ENCODE data around the gene ASIC3. TPM values are rescaled to one million over a fixed set of nuclear protein-coding genes. Genes with fewer than 3 reads are reported as not detected.

ASIC3 gene
- 1 to 10 TPM; 2.8 to 4.7 TPM for total RNA-seq

GRCh38 chr7:151047976-151048815 lies at the start of gene ASIC3:
Gene ASIC3, plus strand, starts transcription at chr7:151048531. Its CDS starts 355 bp downstream, at chr7:151048886.
- Mint-ChIP-seq H3K4me3 (no peak within 1 kb of the TSS), H3K36me3 (no peaks in the 10 kb centered on the region), H3K4me1 (ENCODE audit: low read depth in 2 of 2) (peaks cover 0 to 8% of the 10 kb centered on the region in 2 donors), H3K9me3 (no peaks in the 10 kb centered on the region), H3K27me3 (peaks cover 3 to 8% of the 10 kb centered on the region in 2 donors), H3K27ac (no peak within 1 kb of the TSS)
- DNase-seq (ENCODE audit: low spot score) (no peak), ATAC-seq (no peak)

GRCh38 chr7:150999001-150999400 lies 49.3 kb upstream of the ASIC3 start:
- ATAC-seq = no peak
- H3K27ac Mint-ChIP-seq = no peak overlapping the region
- no peaks in the 10 kb centered on the region for H3K9me3 Mint-ChIP-seq
- H3K4me1 Mint-ChIP-seq (ENCODE audit: low read depth in 2 of 2) = peaks cover 14 to 33% of the 10 kb centered on the region in 2 donors
- peaks cover 0 to 2% of the 10 kb centered on the region in 2 donors for H3K27me3 Mint-ChIP-seq
- no peak for DNase-seq (ENCODE audit: low spot score)
- no peak overlapping the region for H3K4me3 Mint-ChIP-seq
- H3K36me3 Mint-ChIP-seq = no peaks in the 10 kb centered on the region

DNA sequence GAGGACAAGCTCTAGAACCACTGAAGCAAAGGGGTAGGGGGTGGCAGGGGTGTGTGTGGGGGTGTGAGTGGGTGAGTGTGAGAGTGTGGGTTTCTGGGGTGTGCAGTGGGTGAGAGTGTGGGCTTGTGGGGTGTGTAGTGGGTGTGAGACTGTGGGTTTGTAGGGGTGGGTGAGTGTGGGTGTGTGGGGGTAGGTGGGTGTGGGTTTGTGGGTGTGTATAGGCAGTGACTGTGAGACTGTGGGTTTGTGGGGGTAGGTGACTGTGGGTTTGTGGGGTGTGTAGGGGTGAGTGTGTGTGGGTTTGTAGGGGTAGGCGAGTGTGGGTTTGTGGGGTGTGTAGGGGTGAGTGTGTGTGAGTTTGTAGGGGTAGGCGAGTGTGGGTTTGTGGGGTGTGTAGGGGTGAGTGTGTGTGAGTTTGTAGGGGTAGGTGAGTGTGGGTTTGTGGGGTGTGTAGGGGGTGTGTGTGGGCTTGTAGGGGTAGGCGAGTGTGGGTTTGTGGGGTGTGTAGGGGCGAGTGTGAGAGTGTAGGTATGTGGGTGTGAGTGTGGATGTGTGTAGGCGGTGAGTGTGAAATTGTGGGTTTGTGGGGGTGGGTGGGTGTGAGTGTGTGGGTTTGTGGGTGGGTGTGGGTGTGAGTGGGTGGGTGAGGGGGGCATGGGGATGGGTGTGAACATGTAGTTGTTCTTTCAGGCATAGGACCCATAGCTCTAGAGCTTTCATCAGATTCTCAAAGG lies 48.7 kb upstream of the ASIC3 start:
- no peak overlapping the region for H3K4me3 Mint-ChIP-seq
- peak; percentile 41 to 47 for ATAC-seq
- H3K36me3 Mint-ChIP-seq = no peaks in the 10 kb centered on the region
- H3K9me3 Mint-ChIP-seq = no peaks in the 10 kb centered on the region
- no peak for DNase-seq (ENCODE audit: low spot score)
- H3K27ac Mint-ChIP-seq = no peak overlapping the region
- H3K27me3 Mint-ChIP-seq = peaks cover 0 to 2% of the 10 kb centered on the region in 2 donors
- peaks cover 12 to 31% of the 10 kb centered on the region in 2 donors for H3K4me1 Mint-ChIP-seq (ENCODE audit: low read depth in 2 of 2)

DNA sequence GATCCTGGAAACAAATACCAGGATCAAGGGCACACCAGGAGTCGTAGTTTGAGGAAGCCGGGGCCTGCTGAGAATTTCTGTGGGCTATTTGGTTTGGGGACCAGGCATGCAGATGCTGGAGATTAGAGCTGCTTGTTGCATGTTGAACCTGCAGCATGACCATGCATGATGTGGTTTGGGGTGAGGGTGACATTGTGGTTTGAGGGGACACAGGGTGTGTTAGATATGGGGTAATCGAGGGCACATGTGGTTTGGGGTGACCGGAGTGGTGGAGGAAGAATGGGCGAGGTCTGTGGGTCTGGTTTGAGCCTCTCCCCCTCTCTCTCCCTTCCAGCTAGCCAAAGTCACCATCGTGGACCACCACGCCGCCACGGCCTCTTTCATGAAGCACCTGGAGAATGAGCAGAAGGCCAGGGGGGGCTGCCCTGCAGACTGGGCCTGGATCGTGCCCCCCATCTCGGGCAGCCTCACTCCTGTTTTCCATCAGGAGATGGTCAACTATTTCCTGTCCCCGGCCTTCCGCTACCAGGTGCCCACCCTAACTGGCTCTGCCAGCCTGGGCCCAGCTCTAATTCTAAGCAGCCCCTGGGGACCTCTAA lies 47.3 kb upstream of the ASIC3 start:
- no peaks in the 10 kb centered on the region for H3K9me3 Mint-ChIP-seq
- H3K27me3 Mint-ChIP-seq = peaks cover 0 to 2% of the 10 kb centered on the region in 2 donors
- no peak overlapping the region for H3K4me3 Mint-ChIP-seq
- no peak for DNase-seq (ENCODE audit: low spot score)
- no peak for ATAC-seq
- peaks cover 12 to 31% of the 10 kb centered on the region in 2 donors for H3K4me1 Mint-ChIP-seq (ENCODE audit: low read depth in 2 of 2)
- no peaks in the 10 kb centered on the region for H3K36me3 Mint-ChIP-seq
- H3K27ac Mint-ChIP-seq = no peak overlapping the region

- no peak for DNase-seq (ENCODE audit: low spot score)
- Mint-ChIP-seq H3K4me3 (no peak overlapping the region), H3K9me3 (no peaks in the 10 kb centered on the region), H3K36me3 (no peaks in the 10 kb centered on the region), H3K4me1 (ENCODE audit: low read depth in 2 of 2) (peaks cover 12 to 31% of the 10 kb centered on the region in 2 donors), H3K27me3 (peaks cover 0 to 2% of the 10 kb centered on the region in 2 donors), H3K27ac (no peak overlapping the region)
- ATAC-seq = no peak
Measured at GRCh38 chr7:151001546-151001945, 46.8 kb upstream of the ASIC3 start.

DNA sequence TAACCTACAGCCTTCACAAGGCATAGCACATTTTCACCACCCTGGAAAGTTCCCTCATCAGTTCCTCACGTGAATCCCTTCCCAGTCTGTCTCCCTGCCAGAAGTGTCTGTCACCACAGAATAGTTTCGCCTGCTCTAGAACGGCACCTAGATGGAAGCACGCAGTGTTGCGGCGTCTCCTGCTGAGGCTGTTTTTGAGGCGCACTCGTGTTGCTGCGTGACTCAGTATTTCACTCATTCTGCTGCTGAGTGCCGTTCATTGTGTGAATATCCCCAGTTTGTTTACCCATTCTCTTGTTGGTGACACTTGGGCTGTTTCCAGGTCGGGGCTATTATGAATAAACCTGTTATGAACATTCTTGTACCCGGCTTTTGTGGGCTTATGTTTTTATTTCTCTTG lies 44.8 kb upstream of the ASIC3 start:
- peaks cover 26 to 36% of the 10 kb centered on the region in 2 donors for H3K4me1 Mint-ChIP-seq (ENCODE audit: low read depth in 2 of 2)
- DNase-seq (ENCODE audit: low spot score) (no peak), ATAC-seq (no peak)
- no peak overlapping the region for H3K4me3 Mint-ChIP-seq
- no peaks in the 10 kb centered on the region for H3K9me3 Mint-ChIP-seq
- H3K36me3 Mint-ChIP-seq = no peaks in the 10 kb centered on the region
- peaks cover 0 to 2% of the 10 kb centered on the region in 2 donors for H3K27me3 Mint-ChIP-seq
- H3K27ac Mint-ChIP-seq = no peak overlapping the region

DNA sequence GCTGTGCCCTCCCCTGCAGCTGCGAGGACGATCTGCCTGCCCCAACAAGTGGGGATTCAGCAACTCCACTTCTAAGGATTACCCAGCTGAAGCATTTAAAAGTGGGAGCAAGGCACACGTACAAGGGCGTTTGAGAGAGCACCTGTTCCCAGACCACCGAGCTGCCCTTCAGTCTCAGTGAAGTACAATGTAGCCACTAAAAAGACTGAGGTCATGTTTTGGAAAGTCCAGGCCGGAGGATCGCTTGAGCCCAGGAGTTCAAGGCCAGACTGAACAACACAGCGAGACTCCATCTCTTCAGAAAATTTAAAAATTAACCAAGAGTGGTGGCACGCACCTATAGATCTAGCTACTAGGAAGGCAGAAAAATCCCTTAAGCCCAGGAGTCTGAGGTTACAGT lies 42.8 kb upstream of the ASIC3 start:
- no peaks in the 10 kb centered on the region for H3K36me3 Mint-ChIP-seq
- peak overlapping the region in 1 of 2 donors; percentile 20 for H3K27ac Mint-ChIP-seq
- peaks cover 0 to 2% of the 10 kb centered on the region in 2 donors for H3K27me3 Mint-ChIP-seq
- DNase-seq (ENCODE audit: low spot score) (no peak), ATAC-seq (no peak)
- no peaks in the 10 kb centered on the region for H3K9me3 Mint-ChIP-seq
- no peak overlapping the region for H3K4me3 Mint-ChIP-seq
- H3K4me1 Mint-ChIP-seq (ENCODE audit: low read depth in 2 of 2) = peaks cover 21 to 31% of the 10 kb centered on the region in 2 donors

DNA sequence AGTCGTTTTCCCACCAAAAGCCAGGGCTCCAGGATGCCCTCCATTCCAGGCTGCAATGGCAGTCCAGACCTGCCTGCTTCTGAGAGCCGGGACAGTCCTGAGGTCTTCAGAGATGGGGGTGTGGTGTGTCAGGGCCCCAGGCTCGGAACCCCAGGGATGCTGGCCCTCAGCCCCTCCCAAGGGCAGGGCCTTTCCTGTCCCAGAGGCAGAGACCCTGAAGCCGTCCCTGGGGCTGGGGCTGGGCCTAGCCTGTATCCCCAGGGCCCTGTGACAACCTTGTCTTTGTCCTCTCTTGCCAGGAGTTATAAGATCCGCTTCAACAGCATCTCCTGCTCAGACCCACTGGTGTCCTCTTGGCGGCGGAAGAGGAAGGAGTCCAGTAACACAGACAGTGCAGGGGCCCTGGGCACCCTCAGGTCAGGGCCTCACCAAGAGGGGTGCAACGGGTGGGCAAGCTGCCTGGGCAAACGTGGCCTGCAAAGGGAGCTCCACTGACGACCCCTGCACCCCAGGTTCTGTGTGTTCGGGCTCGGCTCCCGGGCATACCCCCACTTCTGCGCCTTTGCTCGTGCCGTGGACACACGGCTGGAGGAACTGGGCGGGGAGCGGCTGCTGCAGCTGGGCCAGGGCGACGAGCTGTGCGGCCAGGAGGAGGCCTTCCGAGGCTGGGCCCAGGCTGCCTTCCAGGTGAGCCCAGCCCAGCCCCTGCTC lies 41.6 kb upstream of the ASIC3 start:
- no peaks in the 10 kb centered on the region for H3K27me3 Mint-ChIP-seq
- no peak for ATAC-seq
- H3K27ac Mint-ChIP-seq = no peak overlapping the region
- H3K36me3 Mint-ChIP-seq = no peaks in the 10 kb centered on the region
- peaks cover 21 to 34% of the 10 kb centered on the region in 2 donors for H3K4me1 Mint-ChIP-seq (ENCODE audit: low read depth in 2 of 2)
- DNase-seq (ENCODE audit: low spot score) = no peak
- H3K4me3 Mint-ChIP-seq = no peak overlapping the region
- H3K9me3 Mint-ChIP-seq = no peaks in the 10 kb centered on the region

GRCh38 chr7:151007469-151007898 lies 40.8 kb upstream of the ASIC3 start:
- peak overlapping the region in 1 of 2 donors; percentile 84 for H3K27ac Mint-ChIP-seq
- no peaks in the 10 kb centered on the region for H3K36me3 Mint-ChIP-seq
- peaks cover 24 to 35% of the 10 kb centered on the region in 2 donors for H3K4me1 Mint-ChIP-seq (ENCODE audit: low read depth in 2 of 2)
- no peaks in the 10 kb centered on the region for H3K9me3 Mint-ChIP-seq
- DNase-seq (ENCODE audit: low spot score) (no peak), ATAC-seq (no peak)
- no peaks in the 10 kb centered on the region for H3K27me3 Mint-ChIP-seq
- peak overlapping the region; percentile 77 for H3K4me3 Mint-ChIP-seq

GRCh38 chr7:151008143-151008510 lies 40.2 kb upstream of the ASIC3 start:
- peaks cover 28 to 38% of the 10 kb centered on the region in 2 donors for H3K4me1 Mint-ChIP-seq (ENCODE audit: low read depth in 2 of 2)
- no peak for DNase-seq (ENCODE audit: low spot score)
- no peaks in the 10 kb centered on the region for H3K36me3 Mint-ChIP-seq

DNA sequence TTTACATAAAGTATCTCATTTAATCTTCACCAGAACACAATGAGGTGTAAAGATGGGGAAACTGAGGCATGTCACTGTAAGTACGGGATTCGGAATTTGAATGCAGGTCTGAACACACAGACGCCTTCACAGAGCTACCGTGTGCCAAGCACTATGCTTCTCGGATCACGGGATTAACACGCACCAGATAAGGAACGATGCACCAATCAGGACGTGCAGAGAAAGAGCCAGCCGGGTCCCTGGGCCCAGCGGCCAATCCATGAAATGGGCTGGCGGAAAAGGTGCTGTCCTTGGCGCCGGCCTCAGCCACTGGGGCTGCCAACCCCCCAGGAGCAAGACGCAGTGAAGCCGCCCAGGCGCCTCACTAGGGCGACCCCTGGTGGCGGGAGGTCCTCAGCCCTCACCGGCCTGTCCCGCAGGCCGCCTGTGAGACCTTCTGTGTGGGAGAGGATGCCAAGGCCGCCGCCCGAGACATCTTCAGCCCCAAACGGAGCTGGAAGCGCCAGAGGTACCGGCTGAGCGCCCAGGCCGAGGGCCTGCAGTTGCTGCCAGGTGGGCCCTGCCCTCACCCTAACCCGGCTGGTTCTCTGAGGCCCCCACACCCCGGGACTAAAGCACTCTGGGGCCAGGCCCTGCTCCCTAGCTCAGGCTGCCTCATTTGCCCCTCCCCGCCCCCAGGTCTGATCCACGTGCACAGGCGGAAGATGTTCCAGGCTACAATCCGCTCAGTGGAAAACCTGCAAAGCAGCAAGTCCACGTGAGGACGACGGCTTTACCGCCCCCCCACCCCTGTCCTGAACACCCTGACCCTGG lies 39.6 kb upstream of the ASIC3 start:
- no peaks in the 10 kb centered on the region for H3K27me3 Mint-ChIP-seq
- peak overlapping the region; percentile 64 to 84 for H3K27ac Mint-ChIP-seq
- H3K36me3 Mint-ChIP-seq = no peaks in the 10 kb centered on the region
- peak overlapping the region; percentile 77 for H3K4me3 Mint-ChIP-seq
- H3K4me1 Mint-ChIP-seq (ENCODE audit: low read depth in 2 of 2) = peaks cover 28 to 38% of the 10 kb centered on the region in 2 donors
- H3K9me3 Mint-ChIP-seq = no peaks in the 10 kb centered on the region
- peak; percentile 91 for DNase-seq (ENCODE audit: low spot score)
- ATAC-seq = peak; percentile 81 to 86

More at GRCh38 chr7:151008143-151008510, 40.2 kb upstream of the ASIC3 start:
- no peaks in the 10 kb centered on the region for H3K9me3 Mint-ChIP-seq
- H3K27me3 Mint-ChIP-seq = no peaks in the 10 kb centered on the region
- H3K4me3 Mint-ChIP-seq = peak overlapping the region; percentile 77
- peak; percentile 22 to 49 for ATAC-seq
- H3K27ac Mint-ChIP-seq = peak overlapping the region; percentile 64 to 84

DNA sequence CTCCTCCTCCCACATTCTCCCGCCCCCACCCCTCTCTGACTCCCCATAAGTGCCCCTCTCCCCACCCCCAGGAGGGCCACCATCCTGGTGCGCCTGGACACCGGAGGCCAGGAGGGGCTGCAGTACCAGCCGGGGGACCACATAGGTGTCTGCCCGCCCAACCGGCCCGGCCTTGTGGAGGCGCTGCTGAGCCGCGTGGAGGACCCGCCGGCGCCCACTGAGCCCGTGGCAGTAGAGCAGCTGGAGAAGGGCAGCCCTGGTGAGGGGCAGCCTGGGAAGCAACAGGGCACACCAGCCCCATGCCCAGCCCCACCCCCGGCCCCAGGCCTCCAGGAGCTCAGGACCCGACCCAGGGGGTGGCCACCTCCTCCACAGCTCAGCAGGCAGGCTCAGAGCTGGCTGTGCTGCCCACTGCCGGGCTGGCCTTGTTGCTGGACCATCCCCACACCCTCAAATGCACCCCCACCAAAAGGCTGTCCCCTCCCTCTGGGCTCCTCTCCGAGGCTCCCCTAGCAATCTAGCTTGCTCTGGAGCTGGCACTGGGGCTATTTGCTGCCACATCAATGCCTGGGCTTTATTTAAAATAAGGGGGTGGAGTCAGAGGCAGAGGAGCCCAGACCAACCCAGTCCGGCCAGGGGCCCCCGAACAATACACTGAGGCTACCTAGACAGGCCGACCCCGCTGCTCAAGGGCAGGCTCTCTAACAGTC lies 38.8 kb upstream of the ASIC3 start:
- Mint-ChIP-seq H3K9me3 (no peaks in the 10 kb centered on the region), H3K4me1 (ENCODE audit: low read depth in 2 of 2) (peaks cover 34 to 42% of the 10 kb centered on the region in 2 donors), H3K36me3 (no peaks in the 10 kb centered on the region), H3K4me3 (no peak overlapping the region), H3K27ac (no peak overlapping the region), H3K27me3 (no peaks in the 10 kb centered on the region)
- no peak for ATAC-seq
- no peak for DNase-seq (ENCODE audit: low spot score)
